Measurements from ENCODE around the gene NACC2. TPM values are rescaled to one million over a fixed set of nuclear protein-coding genes. Genes with fewer than 3 reads are reported as not detected.

NACC2 gene
- total and polyA plus RNA-seq, 9 of the 15 experiments (the other 6 are each of a cell fraction or from before 2014, with no cell fraction given) = 0.70 to 25.1 (median 5.6) TPM

- no peak for TF ChIP-seq EZH2 (IDR thresholded peaks at IDR 0.05; ENCODE audit: borderline replicate concordance, low read depth, low read length)
- TF ChIP-seq TCF15 (CRISPR knock-in tag; IDR thresholded peaks at IDR 0.05) = no peak
- TF ChIP-seq KDM1A (IDR thresholded peaks at IDR 0.05) = no peak
- no peak for TF ChIP-seq SMARCA4 (IDR thresholded peaks at IDR 0.05)
Measured at GRCh38 chr9:136118320-136119060, 23.4 kb upstream of the NACC2 start, which contains the start of gene TMEM250 (continued).

GRCh38 chr9:136117916-136118319, 22.8 kb upstream of the NACC2 start:
- peak overlapping the region; percentile 89 for H2AFZ ChIP-seq (ENCODE audit: low read depth, low read length)
- H3K4me3 ChIP-seq = peak overlapping the region; percentile 82
- ChIA-PET POLR2A (interaction anchor here (0.6 to 1.3 kb wide), 4 partner anchors 11 to 305 kb away, joined by 3 to 4 read pairs (median 4); partner anchors contain the start of gene UBAC1), CTCF (ENCODE audit: low intra/inter-chr PET ratio) (no interaction called here)
- peak overlapping the region; percentile 79 to 94 for H3K9ac ChIP-seq (ENCODE audit: insufficient read depth in 1 of 2, low read depth in 2 of 2, low read length in 2 of 2)
- H3K27ac ChIP-seq (ENCODE audit: extremely low read depth, low read depth, low read length) = peak overlapping the region; percentile 95
- no peaks in the 10 kb centered on the region for H3K27me3 ChIP-seq (ENCODE audit: control insufficient read depth in 2 of 2, insufficient read depth in 2 of 2, low read length in 2 of 2)
- intact Hi-C loops (cut with micrococcal nuclease) (loop anchor here (2.0 kb wide), 1 partner anchor 29 kb away; no protein-coding TSS in a partner anchor), in situ Hi-C loops (cut with MboI) (no loop called here)
- peaks cover 18 to 71% of the 10 kb centered on the region in 2 experiments for H3K4me1 ChIP-seq (replicated peaks in 1 of 2; ENCODE audit: control insufficient read depth in 2 of 2, insufficient read depth in 2 of 2, low read length in 2 of 2)
- peak; percentile 28 for ATAC-seq
- peaks cover 20% of the 10 kb centered on the region; the same call in 1 of the 3 replicates for H3K36me3 ChIP-seq (ENCODE audit: control insufficient read depth, insufficient read depth, low read length)
- no peaks in the 10 kb centered on the region for H3K9me3 ChIP-seq (replicated peaks; ENCODE audit: control insufficient read depth, insufficient read depth, low read depth, low read length)
- 1% methylated on average over 32 of the region's 36 CpGs for WGBS (ENCODE audit: insufficient coverage, low coverage, missing lambda C conversion rate)
- H3K4me2 ChIP-seq (ENCODE audit: insufficient read depth, low read length) = peak overlapping the region; percentile 83
- no peaks in the 10 kb centered on the region; the same call in 1 of the 2 replicates for H4K20me1 ChIP-seq (replicated peaks; ENCODE audit: control insufficient read depth, insufficient read depth, low read length)
- BruUV-seq (replicated peaks) = TSS peak; percentile 64
- H3K9me1 ChIP-seq (ENCODE audit: control insufficient read depth, insufficient read depth, low read length) = no peaks in the 10 kb centered on the region
- peak in 3 of 4 experiments; percentile 47 to 56 (median 50) for DNase-seq (ENCODE audit: extremely low read depth in 1 of 4, low spot score in 3 of 4)
- peaks cover 31% of the 10 kb centered on the region for H3K79me2 ChIP-seq (ENCODE audit: control insufficient read depth, insufficient read depth, low read length)
- no peak for FAIRE-seq
- TF ChIP-seq HMGN3 (IDR thresholded peaks at IDR 0.05; ENCODE audit: borderline replicate concordance, extremely low read depth, insufficient read length, low read depth, low read length) = peak; percentile 16
- peak in 1 of 2 experiments; percentile 3 for TF ChIP-seq E2F6 (IDR thresholded peaks at IDR 0.05; ENCODE audit: borderline replicate concordance in 1 of 2, extremely low read depth in 1 of 2, insufficient read depth in 1 of 2, insufficient read length in 1 of 2, low read depth in 1 of 2, low read length in 1 of 2, poor library complexity in 1 of 2, severe bottlenecking in 1 of 2)
- TF ChIP-seq PHF8 (IDR thresholded peaks at IDR 0.05; ENCODE audit: borderline replicate concordance, low read length) = 0 out of 2 replicates have a peak, but pooled peaks have one; percentile 8
- 0 out of 2 replicates have a peak, but pooled peaks have one; percentile 16 for TF ChIP-seq GATAD2A (IDR thresholded peaks at IDR 0.05)
- TF ChIP-seq PHF20 (IDR thresholded peaks at IDR 0.05; ENCODE audit: partially characterized antibody) = peak; percentile 29
- TF ChIP-seq ETS2 (tag; IDR thresholded peaks at IDR 0.05; ENCODE audit: borderline replicate concordance, poor library complexity, severe bottlenecking) = peak; percentile 11
- 0 out of 2 replicates have a peak, but pooled peaks have one; percentile 16 for TF ChIP-seq MED1 (CRISPR knock-in tag; IDR thresholded peaks at IDR 0.05; ENCODE audit: borderline replicate concordance)
- TF ChIP-seq BRD4 (IDR thresholded peaks at IDR 0.05) = no peak
- peak; percentile 89; the same call in 1 of the 2 replicates for TF ChIP-seq KDM2B (CRISPR knock-in tag; IDR thresholded peaks at IDR 0.05)
- peak; percentile 12 for TF ChIP-seq TAF1 (IDR thresholded peaks at IDR 0.05; ENCODE audit: control insufficient read depth, extremely low read depth, insufficient read depth, low read length, severe bottlenecking)
- TF ChIP-seq ZNF444 (CRISPR knock-in tag; IDR thresholded peaks at IDR 0.05) = no peak
- peak; percentile 73 for TF ChIP-seq ZFX (CRISPR knock-in tag; IDR thresholded peaks at IDR 0.05)
- peak in 1 of 3 experiments; percentile 25 for TF ChIP-seq YY1 (IDR thresholded peaks at IDR 0.05; ENCODE audit: borderline replicate concordance in 1 of 3, control insufficient read depth in 1 of 3, extremely low read depth in 1 of 3, insufficient read depth in 3 of 3, insufficient read length in 1 of 3, insufficient replicate concordance in 2 of 3, low read depth in 1 of 3, low read length in 2 of 3)
- TF ChIP-seq ZNF12 (CRISPR knock-in tag; IDR thresholded peaks at IDR 0.05) = no peak

All from K562 (cell line).